Left ventricle myocardium inferior (tissue), 1 donor: ENCODE results near the gene LPAR1. TPM values are rescaled to one million over a fixed set of nuclear protein-coding genes. Genes with fewer than 3 reads are reported as not detected.

Experiments used
- DNase-seq: peaks from one replicate; pipeline ENCODE4 v3.0.0-alpha.2; 2020
- H3K27ac ChIP-seq: fragments of 200-600 bp; replicated peaks from 2 replicates; pipeline ENCODE4 v1.8.0; 2021
- H3K27me3 ChIP-seq: fragments of 200-600 bp; 2 replicates; pipeline ENCODE4 v1.8.0; 2021; ENCODE audit warnings: low read depth
- H3K36me3 ChIP-seq: fragments of 200-600 bp; 2 replicates; pipeline ENCODE4 v1.8.0; 2021
- H3K4me1 ChIP-seq: fragments of 200-600 bp; 2 replicates; pipeline ENCODE4 v1.8.0; 2021
- H3K4me3 ChIP-seq: fragments of 200-600 bp; 2 replicates; pipeline ENCODE4 v1.8.0; 2021; ENCODE audit warnings: mild to moderate bottlenecking, moderate library complexity
- H3K9me3 ChIP-seq: fragments of 200-600 bp; replicated peaks from 2 replicates; pipeline ENCODE4 v1.8.0; 2021
- intact Hi-C: fragments of 100-400 bp; cut with micrococcal nuclease; formaldehyde crosslinking; loops from one replicate; pipeline ENCODE4 v1.11.0; 2022
- total RNA-seq: library from RNA; stranded (reverse); fragmentation: NEBNext Ultra II Directional; extraction: Animal tissue kit (Norgen Biotek cat#: 25700); gene quantifications from one replicate; pipeline ENCODE4 v1.2.1, GENCODE V29; 2021
- TF ChIP-seq, protein P1 (sequence below): fragments of 200-600 bp; IDR thresholded peaks from 2 replicates; pipeline ENCODE4 v1.8.0; 2021; ENCODE audit warnings: antibody characterized with exemption, mild to moderate bottlenecking, borderline replicate concordance
- donor health status: DM: no; HTN: yes; CAD: no; lungs with severe emphysema.

LPAR1 gene
- total RNA-seq, 1 donor from 2014 or later, result 12.4 TPM

GRCh38 chr9:110932863-110933262 is 105.4 kb downstream of the LPAR1 start:
- DNase-seq, result no peak
- no peak overlapping the region for H3K4me3 ChIP-seq
- intact Hi-C loops, result no loop called here
- H3K36me3 ChIP-seq, result no peaks in the 10 kb centered on the region
- peaks cover 13% of the 10 kb centered on the region for H3K9me3 ChIP-seq
- TF ChIP-seq, protein P1, sequence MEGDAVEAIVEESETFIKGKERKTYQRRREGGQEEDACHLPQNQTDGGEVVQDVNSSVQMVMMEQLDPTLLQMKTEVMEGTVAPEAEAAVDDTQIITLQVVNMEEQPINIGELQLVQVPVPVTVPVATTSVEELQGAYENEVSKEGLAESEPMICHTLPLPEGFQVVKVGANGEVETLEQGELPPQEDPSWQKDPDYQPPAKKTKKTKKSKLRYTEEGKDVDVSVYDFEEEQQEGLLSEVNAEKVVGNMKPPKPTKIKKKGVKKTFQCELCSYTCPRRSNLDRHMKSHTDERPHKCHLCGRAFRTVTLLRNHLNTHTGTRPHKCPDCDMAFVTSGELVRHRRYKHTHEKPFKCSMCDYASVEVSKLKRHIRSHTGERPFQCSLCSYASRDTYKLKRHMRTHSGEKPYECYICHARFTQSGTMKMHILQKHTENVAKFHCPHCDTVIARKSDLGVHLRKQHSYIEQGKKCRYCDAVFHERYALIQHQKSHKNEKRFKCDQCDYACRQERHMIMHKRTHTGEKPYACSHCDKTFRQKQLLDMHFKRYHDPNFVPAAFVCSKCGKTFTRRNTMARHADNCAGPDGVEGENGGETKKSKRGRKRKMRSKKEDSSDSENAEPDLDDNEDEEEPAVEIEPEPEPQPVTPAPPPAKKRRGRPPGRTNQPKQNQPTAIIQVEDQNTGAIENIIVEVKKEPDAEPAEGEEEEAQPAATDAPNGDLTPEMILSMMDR, result no peak
- H3K4me1 ChIP-seq, result no peaks in the 10 kb centered on the region
- H3K27ac ChIP-seq, result no peak overlapping the region
- no peaks in the 10 kb centered on the region for H3K27me3 ChIP-seq

GRCh38 chr9:110928599-110928998 is 109.7 kb downstream of the LPAR1 start:
- intact Hi-C loops, result no loop called here
- Histone ChIP-seq H3K36me3 (no peaks in the 10 kb centered on the region), H3K9me3 (peaks cover 13% of the 10 kb centered on the region), H3K27ac (no peak overlapping the region), H3K4me1 (no peaks in the 10 kb centered on the region), H3K4me3 (no peak overlapping the region), H3K27me3 (no peaks in the 10 kb centered on the region)
- no peak for DNase-seq
- TF ChIP-seq, protein P1, result no peak

- H3K36me3 ChIP-seq, result no peaks in the 10 kb centered on the region
- no peaks in the 10 kb centered on the region for H3K4me1 ChIP-seq
- DNase-seq, result no peak
- H3K27me3 ChIP-seq, result no peaks in the 10 kb centered on the region
- intact Hi-C loops, result no loop called here
- no peak overlapping the region for H3K4me3 ChIP-seq
- peaks cover 11% of the 10 kb centered on the region for H3K9me3 ChIP-seq
- TF ChIP-seq, protein P1, result no peak
- no peak overlapping the region for H3K27ac ChIP-seq
Observed at GRCh38 chr9:110926828-110927487, 111.3 kb downstream of the LPAR1 start.

GRCh38 chr9:110923601-110924000 is 114.7 kb downstream of the LPAR1 start:
- H3K9me3 ChIP-seq, result peaks cover 8% of the 10 kb centered on the region
- TF ChIP-seq, protein P1, result no peak
- no peaks in the 10 kb centered on the region for H3K36me3 ChIP-seq
- no peaks in the 10 kb centered on the region for H3K27me3 ChIP-seq
- DNase-seq, result no peak
- intact Hi-C loops, result no loop called here
- no peak overlapping the region for H3K4me3 ChIP-seq
- no peak overlapping the region for H3K27ac ChIP-seq
- no peaks in the 10 kb centered on the region for H3K4me1 ChIP-seq

- DNase-seq, result no peak
- Histone ChIP-seq H3K4me1 (no peaks in the 10 kb centered on the region), H3K9me3 (peaks cover 8% of the 10 kb centered on the region), H3K27ac (no peak overlapping the region), H3K4me3 (no peak overlapping the region), H3K27me3 (no peaks in the 10 kb centered on the region), H3K36me3 (no peaks in the 10 kb centered on the region)
- intact Hi-C loops, result no loop called here
- TF ChIP-seq, protein P1, result no peak
Observed at GRCh38 chr9:110922145-110922544, 116.1 kb downstream of the LPAR1 start.
